Measurements from ENCODE around the gene CTIF. TPM values are rescaled to one million over a fixed set of nuclear protein-coding genes. Genes with fewer than 3 reads are reported as not detected.

CTIF gene
- total RNA-seq, 1 donor from 2014 or later: 67.9 TPM

DNA sequence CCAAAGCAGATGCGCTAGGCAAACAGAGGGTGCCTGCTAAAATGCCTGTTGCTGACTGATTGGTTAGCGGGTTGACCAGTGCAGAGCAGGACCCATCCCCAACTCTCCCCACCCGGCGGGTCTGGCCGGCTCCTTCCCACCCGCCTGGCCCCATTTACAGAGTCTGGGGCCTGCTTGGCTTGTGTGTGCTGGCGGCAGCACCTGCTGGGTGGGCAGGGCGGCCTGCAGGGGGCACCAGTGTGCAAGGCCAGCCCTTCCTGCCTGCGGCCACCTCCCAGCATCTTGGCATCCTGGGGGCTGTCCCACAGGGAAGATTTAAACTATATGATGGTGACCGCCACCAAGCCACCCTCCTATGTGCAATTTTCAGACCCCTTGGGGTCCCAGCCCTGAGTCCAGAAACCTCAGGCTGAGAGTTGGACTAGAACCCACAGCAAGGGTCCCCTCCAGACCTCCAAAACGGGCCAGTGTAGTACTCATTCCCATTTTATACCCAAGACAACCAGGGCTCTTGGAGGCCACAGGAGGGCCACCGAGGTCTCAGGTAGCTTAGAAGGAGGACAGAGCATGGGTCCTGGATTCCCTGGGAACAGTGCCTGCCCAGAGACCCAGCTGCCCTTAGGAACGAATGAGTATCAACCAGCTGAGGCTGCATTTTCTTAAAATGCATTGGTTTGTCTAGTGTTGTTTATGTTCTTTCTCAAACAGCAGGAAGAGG, 238.4 kb downstream of the CTIF start:
- Mint-ChIP-seq H3K4me3 (no peak overlapping the region), H3K27ac (peak overlapping the region; percentile 85), H3K36me3 (peaks cover 8% of the 10 kb centered on the region), H3K9me3 (peaks cover 7% of the 10 kb centered on the region), H3K27me3 (ENCODE audit: low read depth) (no peaks in the 10 kb centered on the region), H3K4me1 (peaks cover 63% of the 10 kb centered on the region)
- DNase-seq (ENCODE audit: low spot score in 2 of 2, unreplicated experiment in 2 of 2): peak; percentile 54 to 81
- TF ChIP-seq, protein P1, sequence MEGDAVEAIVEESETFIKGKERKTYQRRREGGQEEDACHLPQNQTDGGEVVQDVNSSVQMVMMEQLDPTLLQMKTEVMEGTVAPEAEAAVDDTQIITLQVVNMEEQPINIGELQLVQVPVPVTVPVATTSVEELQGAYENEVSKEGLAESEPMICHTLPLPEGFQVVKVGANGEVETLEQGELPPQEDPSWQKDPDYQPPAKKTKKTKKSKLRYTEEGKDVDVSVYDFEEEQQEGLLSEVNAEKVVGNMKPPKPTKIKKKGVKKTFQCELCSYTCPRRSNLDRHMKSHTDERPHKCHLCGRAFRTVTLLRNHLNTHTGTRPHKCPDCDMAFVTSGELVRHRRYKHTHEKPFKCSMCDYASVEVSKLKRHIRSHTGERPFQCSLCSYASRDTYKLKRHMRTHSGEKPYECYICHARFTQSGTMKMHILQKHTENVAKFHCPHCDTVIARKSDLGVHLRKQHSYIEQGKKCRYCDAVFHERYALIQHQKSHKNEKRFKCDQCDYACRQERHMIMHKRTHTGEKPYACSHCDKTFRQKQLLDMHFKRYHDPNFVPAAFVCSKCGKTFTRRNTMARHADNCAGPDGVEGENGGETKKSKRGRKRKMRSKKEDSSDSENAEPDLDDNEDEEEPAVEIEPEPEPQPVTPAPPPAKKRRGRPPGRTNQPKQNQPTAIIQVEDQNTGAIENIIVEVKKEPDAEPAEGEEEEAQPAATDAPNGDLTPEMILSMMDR (IDR thresholded peaks at IDR 0.05; ENCODE audit: unreplicated experiment): peak; percentile 81

DNA sequence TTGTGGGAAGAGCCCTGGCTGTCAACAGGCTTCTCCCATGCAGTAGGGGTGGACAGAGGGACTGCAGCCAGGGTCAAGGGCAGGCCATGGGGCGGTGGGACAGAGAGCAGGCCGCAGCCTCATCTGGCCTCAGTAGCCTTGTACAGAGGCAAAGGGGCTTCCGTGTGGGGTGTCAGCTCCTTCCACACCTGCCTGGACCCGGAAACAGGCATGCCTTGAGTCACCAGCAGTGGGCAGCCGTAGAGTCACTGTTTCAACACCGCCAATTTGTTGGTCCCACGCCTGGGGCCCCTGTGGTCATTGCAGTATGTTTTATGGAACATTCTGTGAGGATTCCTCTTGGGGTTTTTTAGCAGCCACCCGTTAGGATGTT, 238.9 kb downstream of the CTIF start:
- DNase-seq (ENCODE audit: low spot score in 2 of 2, unreplicated experiment in 2 of 2): no peak
- Mint-ChIP-seq H3K36me3 (peaks cover 3% of the 10 kb centered on the region), H3K9me3 (peaks cover 1% of the 10 kb centered on the region), H3K4me3 (no peak overlapping the region), H3K27ac (peak overlapping the region; percentile 85), H3K4me1 (peaks cover 65% of the 10 kb centered on the region), H3K27me3 (ENCODE audit: low read depth) (no peaks in the 10 kb centered on the region)
- TF ChIP-seq, protein P1 (IDR thresholded peaks at IDR 0.05; ENCODE audit: unreplicated experiment): no peak

DNA sequence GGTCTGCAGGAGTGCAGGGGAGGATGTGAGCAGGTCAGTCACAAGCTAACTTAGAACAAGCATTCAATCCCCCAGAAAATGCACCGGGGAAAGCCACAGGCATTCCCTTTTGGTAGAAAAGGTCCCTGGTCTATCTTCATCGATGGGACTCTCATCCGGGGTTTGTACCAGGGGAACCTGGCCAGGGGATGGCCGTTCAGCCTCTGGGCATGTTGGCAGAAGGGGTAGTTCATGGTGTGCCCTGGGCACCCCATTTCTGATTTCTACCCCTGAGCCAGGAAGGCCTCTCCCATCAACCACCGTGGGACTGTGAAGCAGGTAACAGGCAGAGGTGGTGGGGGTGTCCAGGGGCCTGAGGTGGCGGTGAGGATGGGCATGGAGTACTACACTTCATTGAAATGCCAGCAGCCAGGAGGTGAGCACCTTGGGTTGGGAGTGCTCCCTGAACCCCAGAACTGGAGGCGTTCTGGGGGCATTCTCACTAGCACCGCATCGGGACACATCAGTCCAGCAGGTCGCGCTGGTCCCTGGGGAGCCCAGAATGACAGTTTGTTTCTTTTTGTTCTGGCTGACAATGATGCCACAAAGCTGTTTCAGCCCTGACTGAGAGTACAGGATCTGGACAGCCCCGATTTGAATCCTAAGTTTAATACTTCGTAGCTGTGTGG, 239.6 kb downstream of the CTIF start:
- peaks cover 73% of the 10 kb centered on the region for H3K4me1 Mint-ChIP-seq
- H3K4me3 Mint-ChIP-seq: no peak overlapping the region
- peak overlapping the region; percentile 98 for H3K27ac Mint-ChIP-seq
- TF ChIP-seq, protein P1 (IDR thresholded peaks at IDR 0.05; ENCODE audit: unreplicated experiment): no peak
- H3K36me3 Mint-ChIP-seq: no peaks in the 10 kb centered on the region
- no peaks in the 10 kb centered on the region for H3K9me3 Mint-ChIP-seq
- no peaks in the 10 kb centered on the region for H3K27me3 Mint-ChIP-seq (ENCODE audit: low read depth)
- DNase-seq (ENCODE audit: low spot score in 2 of 2, unreplicated experiment in 2 of 2): no peak

DNA sequence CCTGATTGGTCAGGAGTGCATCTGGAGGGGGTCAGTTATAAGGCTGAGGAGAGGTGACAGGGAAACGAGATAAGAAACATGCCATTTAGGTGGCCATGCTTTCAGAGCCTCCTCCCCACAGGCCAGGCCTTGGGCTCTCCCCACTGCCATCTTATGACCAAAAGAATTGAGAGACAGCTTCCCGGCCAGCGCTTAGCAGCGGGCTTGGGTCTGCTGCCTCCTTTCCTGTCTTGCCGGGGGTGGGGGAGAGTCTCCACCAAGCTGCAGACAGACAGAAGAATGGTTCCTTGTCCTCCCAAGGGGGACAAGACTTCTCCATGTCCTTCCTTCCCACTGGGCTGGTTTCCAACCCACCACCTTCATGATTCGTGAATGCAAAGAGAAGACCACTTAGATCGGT, 240.6 kb downstream of the CTIF start:
- Mint-ChIP-seq H3K9me3 (no peaks in the 10 kb centered on the region), H3K4me1 (peaks cover 81% of the 10 kb centered on the region), H3K27ac (peak overlapping the region; percentile 98), H3K36me3 (no peaks in the 10 kb centered on the region), H3K4me3 (peak overlapping the region; percentile 35), H3K27me3 (ENCODE audit: low read depth) (no peaks in the 10 kb centered on the region)
- TF ChIP-seq, protein P1 (IDR thresholded peaks at IDR 0.05; ENCODE audit: unreplicated experiment): no peak
- no peak for DNase-seq (ENCODE audit: low spot score in 2 of 2, unreplicated experiment in 2 of 2)

DNA sequence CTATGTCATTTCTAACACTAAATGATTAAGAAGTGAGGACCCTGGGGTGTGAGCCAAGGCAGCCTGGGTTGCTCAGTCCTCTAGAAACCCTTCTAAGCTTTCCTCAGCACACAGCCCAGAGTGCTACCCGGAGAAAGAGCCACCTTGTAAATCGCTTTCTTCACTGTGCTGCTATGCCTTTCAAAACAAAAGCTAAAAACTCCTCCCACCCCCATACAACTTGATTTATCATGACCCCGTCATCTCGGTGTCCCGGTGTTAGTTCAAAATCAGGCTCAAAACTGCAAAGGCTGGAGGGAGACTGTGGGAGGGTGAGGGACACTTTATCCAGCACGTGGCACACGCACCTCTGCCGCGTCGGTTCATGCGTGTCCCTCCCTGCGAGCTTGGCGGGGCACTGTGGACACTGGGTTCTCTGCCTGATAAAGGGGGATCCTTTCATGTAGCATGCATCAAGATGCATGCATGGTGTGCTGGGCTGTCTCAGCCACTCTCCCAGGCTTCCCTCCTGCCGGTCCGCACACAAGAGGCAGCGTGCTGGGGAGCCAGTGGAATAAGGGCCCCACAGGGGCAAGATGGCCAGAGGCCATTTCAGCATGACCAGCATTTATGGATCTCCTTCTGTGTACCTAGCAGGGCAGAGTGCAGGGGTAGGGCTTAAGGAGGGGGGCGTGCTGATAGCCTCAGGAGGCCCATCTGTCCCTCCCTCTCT, 241.5 kb downstream of the CTIF start:
- Mint-ChIP-seq H3K36me3 (no peaks in the 10 kb centered on the region), H3K4me3 (peak overlapping the region; percentile 35), H3K27ac (peak overlapping the region; percentile 98), H3K4me1 (peaks cover 83% of the 10 kb centered on the region), H3K9me3 (no peaks in the 10 kb centered on the region), H3K27me3 (ENCODE audit: low read depth) (no peaks in the 10 kb centered on the region)
- TF ChIP-seq, protein P1 (IDR thresholded peaks at IDR 0.05; ENCODE audit: unreplicated experiment): no peak
- no peak for DNase-seq (ENCODE audit: low spot score in 2 of 2, unreplicated experiment in 2 of 2)

All from mesothelial cell of epicardium (in vitro differentiated cells).